Activated T-helper 1 cell treated with Interleukin-2 at 50 U/mL for 16 hours (primary cell): ENCODE results near the gene TEDDM1.

Experiments used
- DNase-seq: peaks from one replicate; pipeline ENCODE4 v3.0.0-alpha.2; 2020; ENCODE audit warnings: low read depth

The TEDDM1 gene

GRCh38 chr1:182406012-182406411 lies 5.5 kb upstream of the TEDDM1 start:
- no peak for DNase-seq

- no peak for DNase-seq
These were observed 5.1 kb upstream of the TEDDM1 start for GRCh38 chr1:182405578-182405977.

GRCh38 chr1:182404781-182405180 lies 4.3 kb upstream of the TEDDM1 start:
- no peak for DNase-seq

GRCh38 chr1:182397653-182398393 lies 2.6 kb downstream of the TEDDM1 start:
- DNase-seq, result no peak

- DNase-seq, result no peak
These were observed 4.6 kb downstream of the TEDDM1 start for GRCh38 chr1:182395906-182396305.

- no peak for DNase-seq
These were observed 6.3 kb downstream of the TEDDM1 start for GRCh38 chr1:182394055-182394775.

- no peak for DNase-seq
These were observed 8.1 kb downstream of the TEDDM1 start for GRCh38 chr1:182392050-182393028.

GRCh38 chr1:182391362-182392049 lies 9.0 kb downstream of the TEDDM1 start, which contains the start of gene GLUL:
Gene GLUL, minus strand, starts transcription at chr1:182391790. Its CDS starts 3,053 bp downstream, at chr1:182388737.
- peak; percentile 35 for DNase-seq

GRCh38 chr1:182391028-182391361 lies 9.5 kb downstream of the TEDDM1 start:
- no peak for DNase-seq

- no peak for DNase-seq
These were observed 10.8 kb downstream of the TEDDM1 start for GRCh38 chr1:182389619-182390047.

- no peak for DNase-seq
These were observed 11.9 kb downstream of the TEDDM1 start for GRCh38 chr1:182388392-182389134.

- DNase-seq, result no peak
These were observed 12.9 kb downstream of the TEDDM1 start for GRCh38 chr1:182387566-182387965.

GRCh38 chr1:182386980-182387379 lies 13.5 kb downstream of the TEDDM1 start:
- DNase-seq, result no peak

- DNase-seq, result no peak
These were observed 14.3 kb downstream of the TEDDM1 start for GRCh38 chr1:182385885-182386853.

- no peak for DNase-seq
These were observed 16.0 kb downstream of the TEDDM1 start for GRCh38 chr1:182384387-182384960.

GRCh38 chr1:182383934-182384333 lies 16.5 kb downstream of the TEDDM1 start:
- no peak for DNase-seq

GRCh38 chr1:182383037-182383661 lies 17.3 kb downstream of the TEDDM1 start:
- no peak for DNase-seq

- no peak for DNase-seq
These were observed 18.3 kb downstream of the TEDDM1 start for GRCh38 chr1:182381962-182382819.
